Umbilical cord (tissue), 2 donors: ENCODE data around the gene WDR91. TPM values are rescaled to one million over a fixed set of nuclear protein-coding genes. Genes with fewer than 3 reads are reported as not detected.

ENCODE experiments used
- DNase-seq: peaks from one replicate; pipeline ENCODE4 v3.0.0-alpha.2; 2015; ENCODE audit warnings: low spot score
- total RNA-seq: library from RNA; depleted of rRNA; stranded (reverse); fragments of >200 nt; gene quantifications from one replicate; pipeline ENCODE4 v1.2.3, GENCODE V29; 2014; ENCODE audit warnings: low replicate concordance; ENCODE audit not compliant: insufficient read depth

The WDR91 gene
- total RNA-seq, 1 donor from 2014 or later: 50.1 TPM

DNA sequence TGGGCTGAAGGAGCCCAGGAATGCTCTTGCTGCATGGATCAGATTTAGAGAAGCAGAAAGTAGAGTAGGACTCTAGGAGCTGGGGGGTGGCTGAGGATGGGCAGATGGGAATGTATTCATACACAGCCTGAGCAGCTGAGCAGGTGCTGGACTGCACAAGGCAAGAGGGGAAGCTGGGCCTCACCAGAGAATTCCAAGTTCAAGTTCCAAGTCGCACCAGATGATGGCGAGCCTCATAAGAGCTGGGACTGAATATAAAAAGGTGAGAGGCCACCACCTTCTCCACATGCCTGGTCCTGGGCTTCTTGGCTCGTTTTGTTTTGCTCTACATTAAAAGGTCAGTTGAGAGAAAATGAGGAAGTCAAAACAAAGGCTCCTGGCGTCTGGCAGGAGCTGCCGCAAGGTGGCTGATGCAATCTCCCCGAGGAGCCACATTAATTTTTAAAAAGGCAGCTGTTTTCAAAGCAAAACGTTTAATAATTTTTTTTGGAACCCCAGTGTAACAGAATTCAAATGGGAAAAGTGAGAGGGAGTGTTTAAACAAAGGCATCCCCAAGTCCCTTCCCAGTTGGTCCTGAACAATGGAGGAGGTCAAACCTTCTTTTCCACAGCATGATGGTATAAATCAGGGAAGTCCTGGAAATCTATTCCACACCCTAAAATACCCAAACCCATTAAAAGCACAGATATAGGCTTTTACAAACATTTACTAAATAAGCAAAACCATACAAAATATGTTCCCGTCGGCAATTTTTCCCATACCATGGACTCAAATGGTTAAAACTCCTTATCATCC lies 50.3 kb downstream of the WDR91 start:
- DNase-seq: no peak

DNA sequence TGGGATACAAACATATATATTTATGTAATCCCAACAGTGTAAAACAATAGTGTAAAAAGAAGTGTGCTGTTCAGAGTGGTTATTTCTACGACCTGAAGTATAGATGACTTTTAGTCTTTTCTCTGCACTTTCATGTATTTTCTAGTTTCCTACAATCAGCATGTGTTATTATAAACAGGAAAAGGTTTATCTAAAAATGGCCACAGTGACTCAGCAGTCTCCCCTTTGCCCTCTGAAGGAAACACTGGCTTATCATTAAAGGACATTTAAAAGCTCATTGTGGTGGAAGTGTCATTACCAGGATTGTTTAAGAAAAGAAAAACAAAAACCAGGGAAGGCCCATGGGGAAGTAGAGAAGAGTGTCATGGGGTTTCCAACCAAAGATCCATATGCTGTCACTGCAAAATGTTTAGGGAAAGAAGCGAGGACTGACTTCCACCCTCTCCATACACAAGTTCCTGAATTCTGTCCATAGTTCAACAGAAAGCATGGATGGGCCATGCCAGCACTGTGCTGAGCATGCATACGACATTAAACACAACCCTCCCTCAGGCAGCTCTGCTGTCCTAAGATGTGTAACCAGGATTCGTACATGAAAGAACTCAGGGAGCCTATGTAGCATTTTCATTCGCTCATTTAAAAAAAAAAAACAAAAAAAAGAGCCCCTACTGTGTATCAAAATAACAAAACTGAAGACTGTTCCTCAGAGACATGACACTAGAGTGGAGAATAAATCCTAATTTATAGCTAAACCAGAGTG lies 51.0 kb downstream of the WDR91 start:
- no peak for DNase-seq

DNA sequence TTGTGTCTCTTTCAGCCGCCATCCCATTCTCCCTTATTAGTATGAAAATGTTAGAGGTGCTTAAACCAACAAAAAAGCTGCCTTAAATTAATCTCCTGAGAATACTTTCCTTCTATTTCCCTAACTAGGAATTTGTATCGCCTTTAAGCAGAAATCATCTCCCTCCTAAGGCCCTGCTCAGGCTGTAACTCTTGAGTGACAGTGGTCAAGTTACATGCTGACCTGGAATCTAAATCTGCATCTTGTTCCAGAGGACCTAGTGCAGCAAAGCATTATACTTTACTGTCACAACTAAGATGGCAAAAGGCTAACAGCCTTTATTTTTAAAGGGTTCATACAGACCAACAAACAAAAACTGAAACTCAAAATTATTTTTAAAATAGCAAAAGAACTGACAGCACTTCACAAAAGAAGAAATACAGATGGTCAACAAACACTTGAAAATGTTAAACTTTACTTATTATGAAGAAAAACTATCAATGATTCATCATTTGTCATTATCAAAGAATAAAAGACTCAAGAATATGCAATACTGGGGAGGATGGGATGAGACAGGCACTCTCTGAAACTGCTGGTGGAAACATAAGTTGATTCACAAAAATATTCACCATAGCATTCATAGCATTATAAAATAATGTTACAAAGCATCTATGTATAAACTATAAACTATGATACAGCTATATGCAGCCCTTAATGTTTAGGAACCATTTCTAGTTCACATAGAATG lies 51.8 kb downstream of the WDR91 start:
- DNase-seq: no peak

DNA sequence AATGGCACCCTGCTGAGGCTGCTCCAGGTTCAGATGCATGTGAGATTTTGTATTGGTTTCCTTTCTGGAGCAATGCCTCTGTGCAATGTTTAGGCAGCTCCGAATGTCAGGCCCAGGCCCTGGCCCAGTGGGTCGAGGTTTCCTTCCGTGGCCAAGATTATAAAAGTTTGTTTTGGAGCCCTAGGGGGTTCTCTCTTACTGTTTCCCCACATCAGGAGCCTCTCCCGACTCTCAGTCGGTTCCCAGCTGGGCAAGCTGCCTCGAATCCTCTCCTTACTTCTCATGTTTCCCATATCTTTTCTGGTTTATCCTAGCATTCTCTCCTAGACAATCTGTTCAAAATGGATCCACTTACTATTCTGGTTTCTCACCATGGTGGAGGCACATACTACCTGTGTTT lies 52.5 kb downstream of the WDR91 start:
- DNase-seq: no peak

DNA sequence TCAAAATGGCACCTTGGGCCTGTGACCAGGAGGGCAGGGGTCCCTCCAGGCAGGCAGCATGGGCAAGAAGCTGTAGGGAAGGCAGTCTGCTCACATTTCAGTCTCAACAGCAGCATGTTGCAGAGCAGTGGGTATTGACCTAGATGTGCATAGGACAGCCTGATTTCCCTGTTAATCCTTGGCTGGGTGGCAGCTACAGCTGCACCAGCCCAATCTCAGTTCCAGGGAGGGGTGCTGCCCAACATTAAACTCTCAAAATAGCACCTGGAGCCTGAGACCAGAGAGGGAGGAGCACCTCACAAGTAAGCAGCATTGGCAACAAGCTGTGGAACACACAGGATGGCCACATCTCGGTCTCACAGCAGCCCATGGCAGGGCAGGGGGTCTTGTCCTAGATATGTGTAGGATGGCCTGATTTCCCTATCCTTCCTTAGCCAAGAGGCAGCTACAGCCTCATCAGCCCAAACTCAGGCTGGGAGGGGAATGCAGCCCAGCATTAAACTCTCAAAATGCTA lies 53.1 kb downstream of the WDR91 start:
- DNase-seq: no peak

DNA sequence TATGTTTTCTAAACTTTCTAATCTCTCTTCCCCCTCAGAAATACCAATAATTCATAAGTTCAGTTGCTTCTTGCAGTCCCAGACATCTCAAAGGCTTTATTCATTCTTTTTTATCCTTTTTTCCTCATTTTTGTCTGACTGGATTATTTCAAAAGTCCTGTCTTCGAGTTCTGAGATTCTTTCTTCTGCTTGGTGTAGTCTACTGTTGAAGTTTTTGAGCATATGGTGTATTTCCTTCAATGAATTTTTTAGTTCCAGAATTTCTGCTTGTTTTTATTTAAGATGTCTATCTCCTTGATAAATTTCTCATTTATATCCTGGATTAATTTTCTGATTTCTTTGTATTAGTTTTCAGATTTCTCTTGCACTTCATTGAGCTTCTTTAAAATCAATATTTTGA lies 55.0 kb downstream of the WDR91 start:
- no peak for DNase-seq

DNA sequence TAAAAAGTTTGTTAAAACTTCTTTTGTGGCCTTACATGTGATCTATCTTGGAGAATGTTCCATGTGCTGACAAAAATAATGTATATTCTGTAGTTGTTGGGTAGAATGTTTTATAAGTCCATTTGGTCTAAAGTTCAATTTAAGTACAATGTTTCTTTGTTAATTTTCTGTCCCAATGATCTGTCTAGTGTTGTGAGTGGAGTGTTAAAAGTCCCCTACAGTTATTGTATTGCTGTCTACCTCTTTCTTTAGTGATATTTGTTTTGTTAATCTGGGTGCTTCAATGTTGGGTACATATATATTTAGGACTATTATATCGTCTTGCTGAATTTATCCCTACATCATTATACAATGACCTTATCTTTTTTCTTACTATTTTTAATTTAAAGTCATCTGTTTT lies 56.6 kb downstream of the WDR91 start:
- DNase-seq: no peak

DNA sequence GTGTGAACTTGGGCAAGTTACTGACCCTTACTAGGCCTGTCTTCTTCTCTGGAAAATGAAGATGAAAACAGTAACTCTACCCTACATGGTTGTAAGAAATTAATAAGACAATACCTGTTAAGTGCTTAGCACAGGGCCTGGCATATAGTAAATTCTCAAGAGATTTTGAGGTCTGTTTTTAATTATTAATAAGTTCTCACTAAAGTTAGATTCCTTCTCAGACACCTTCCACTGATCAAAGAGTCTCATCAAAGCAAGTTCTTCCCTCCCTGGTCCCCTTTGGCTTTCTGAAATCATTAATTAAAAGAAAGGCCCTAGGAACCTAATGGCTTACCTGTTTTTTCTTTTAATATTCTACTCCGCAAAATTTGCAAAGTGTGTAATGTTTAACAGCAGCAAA lies 58.9 kb downstream of the WDR91 start:
- no peak for DNase-seq

DNA sequence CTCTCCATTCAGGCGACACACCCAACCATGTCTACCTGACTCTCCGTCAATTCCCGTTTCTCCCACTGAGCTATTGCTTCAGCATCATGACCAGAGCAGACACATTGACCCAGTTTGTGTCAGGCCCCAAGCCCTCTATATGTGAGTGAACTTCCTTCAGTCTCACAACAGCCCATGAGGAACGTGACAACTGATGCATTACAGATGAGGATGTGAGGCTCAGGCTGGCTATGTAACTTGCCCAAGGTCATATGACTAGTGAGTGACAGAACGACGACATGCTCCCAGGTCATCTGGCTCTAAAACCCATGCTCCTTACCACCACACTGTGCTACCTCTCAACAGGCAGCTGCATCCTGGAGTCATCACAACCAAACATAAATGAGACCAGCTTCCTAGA lies 59.8 kb downstream of the WDR91 start:
- no peak for DNase-seq

DNA sequence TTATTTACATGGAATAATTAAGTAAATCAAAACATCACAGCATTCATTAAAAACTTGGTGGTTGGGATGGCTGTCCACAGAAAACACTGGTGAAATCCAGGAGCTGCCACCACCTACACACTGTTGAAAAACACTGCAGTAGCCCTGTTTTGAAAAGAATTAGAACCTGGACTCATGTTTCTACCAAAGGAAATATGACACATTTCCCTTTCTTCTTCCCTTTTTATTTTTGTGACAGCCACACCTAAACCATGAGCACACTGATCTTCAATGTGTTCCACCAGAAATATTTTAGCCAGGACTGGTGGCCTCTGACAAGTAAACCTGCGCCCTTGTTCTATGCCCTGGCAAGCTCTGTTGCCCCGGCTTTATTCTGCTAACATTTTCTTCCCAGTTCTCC lies 60.2 kb downstream of the WDR91 start:
- no peak for DNase-seq

DNA sequence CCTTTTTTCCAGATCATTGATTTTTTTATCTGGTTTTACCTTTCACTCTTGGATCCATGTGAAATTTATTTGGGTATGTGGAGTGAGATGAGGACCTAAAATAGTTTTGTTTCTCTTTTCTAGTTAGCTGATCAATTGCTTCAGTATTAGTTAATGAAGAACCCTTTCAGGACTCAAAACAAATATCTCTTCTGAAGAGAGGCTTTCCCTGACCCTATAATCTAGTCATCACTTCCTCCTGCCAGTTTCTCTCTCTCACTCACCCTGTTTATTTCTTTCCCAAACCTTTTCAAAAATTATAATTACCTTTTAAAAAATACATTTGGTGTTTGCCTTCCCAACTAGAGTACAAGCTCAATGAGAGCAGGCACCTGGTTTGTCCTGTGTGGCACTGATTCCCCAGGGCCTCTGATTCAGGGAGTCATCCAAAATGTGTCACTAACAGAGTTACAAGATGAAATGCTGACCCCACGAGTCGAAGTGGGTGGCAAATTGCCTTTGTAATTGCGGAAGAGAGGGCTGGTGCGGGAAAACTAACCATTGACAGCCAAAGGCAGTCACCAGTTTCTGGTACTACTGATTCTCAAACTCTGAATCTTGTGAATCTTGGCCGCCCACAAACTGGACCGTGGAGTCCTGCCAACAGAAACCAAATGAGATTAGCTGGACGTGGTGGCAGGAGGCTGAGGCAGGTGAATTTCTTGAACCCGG lies 61.1 kb downstream of the WDR91 start:
- DNase-seq: no peak

DNA sequence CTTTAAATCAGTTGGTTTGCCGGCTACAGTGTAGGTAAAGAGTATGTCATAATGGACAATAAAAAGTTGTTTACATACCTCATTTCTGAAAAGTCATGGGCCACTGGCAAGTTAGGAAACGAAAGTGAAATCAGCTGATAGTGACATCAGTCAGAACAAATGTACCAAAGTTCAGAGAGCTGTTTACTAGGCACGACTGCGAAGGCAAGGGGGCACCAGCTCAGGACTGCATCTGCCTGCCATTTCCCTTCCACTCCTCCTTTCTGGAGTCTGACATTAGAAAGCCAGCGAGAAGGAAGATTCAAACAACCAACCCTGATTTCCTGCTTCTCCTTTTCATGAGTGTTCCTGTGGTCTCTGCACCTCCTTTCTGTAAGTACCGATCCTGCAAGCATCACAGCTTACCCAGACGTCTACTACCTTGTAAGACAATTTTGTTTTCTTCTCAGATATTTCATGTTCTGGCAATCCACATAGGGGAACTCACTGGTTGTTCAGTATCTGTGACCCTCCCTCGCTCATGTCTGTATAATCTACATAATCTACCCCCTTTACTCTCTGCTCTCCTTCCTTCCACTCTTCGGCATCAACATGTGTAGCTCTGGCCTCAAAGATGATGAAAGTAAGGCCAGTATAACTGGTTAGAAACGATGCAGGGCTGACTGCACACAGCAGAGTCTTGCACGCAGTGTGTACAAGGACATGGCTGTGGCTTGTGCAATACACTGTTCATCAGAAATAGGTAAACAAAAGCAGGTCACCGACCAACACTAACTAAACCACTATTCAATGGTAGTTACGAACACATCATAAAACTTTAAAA lies 63.2 kb downstream of the WDR91 start, which contains the start of gene TMEM140:
Gene TMEM140 (plus strand): TSS at position 174 of the 823 bp plus-strand sequence. CDS start 16,370 bp downstream, outside the sequence.
- DNase-seq: peak; percentile 46

DNA sequence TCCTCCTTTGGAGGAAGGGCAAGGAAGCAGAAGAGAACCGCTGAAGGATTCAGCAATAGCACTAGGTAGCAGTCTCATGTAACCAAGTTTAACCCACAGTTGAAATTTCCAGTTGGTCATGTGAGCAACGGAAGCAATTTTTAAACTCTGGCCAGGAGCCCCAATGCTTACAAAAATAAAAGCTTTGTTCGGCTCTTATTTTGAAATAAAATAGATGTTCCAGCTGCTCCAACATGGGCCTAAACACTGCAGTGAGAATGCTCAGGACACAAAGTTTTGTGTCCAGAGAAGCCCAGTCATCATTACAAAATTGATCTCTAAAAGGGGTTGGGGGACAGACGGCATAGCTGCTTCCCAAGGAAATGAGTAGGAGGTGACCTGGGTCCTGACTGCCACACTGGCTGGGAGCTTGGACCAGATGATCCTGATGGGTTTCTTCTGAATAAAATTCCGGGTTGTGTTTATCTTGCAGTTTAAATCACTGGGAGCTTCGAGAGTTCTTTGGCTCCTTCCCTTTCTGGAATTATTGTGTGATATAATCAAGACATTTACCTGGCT lies 63.9 kb downstream of the WDR91 start:
- no peak for DNase-seq

DNA sequence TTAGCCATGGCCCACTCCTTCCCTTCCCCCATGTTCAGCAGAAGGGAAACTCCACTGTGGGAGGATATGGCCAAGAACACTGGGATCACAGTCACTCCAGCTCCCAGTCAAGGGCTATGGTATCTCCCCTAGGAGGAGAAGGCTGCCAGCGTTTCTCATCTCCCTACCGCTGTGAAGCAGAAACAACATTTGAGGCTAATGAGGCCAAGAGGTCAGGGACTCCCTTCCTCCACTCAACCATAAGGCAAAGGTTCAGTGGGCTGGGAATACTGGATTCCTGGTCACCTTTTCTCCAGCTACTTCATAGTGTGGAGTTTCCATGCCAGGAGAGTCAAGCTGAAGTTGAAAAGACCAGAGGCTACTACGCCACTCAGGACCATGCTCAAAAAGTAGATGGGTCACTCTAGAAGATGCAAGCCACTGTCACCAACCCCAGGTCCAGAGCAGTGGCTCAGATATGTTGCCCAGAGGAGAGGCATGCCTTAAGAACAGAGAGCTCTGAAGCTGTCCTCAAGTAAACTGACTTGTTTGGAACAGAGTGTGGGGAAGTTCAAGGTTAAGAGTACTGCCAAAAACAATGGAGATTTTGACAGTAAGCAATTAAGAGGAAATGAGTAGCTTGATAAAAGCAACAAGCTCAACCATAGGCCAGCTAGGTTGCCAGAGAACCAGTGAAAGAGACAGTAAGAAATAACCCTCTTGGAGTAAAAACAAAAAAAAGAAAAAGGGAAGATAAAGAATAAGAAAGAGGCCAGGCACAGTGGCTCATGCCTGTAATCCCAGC lies 67.2 kb downstream of the WDR91 start:
- no peak for DNase-seq

Other genes starting within 250 kb of the WDR91 start
- 16.9 TPM for gene AGBL3, start 225.0 kb downstream of the WDR91 start, total RNA-seq
- 3.1 TPM for gene TMEM140, start 63.5 kb downstream of the WDR91 start, total RNA-seq
- 39.5 TPM for gene CYREN, start 40.8 kb downstream of the WDR91 start, total RNA-seq
- not detected for gene STRA8, start 22.3 kb upstream of the WDR91 start, total RNA-seq